NB4 (cell line): Measurements from ENCODE around the gene SHANK2.

ENCODE experiments used
- DNase-seq: peaks from one replicate; pipeline ENCODE4 v3.0.0; 2010; ENCODE audit warnings: low read depth
- H3K4me3 ChIP-seq: one replicate; pipeline ENCODE4 v1.5.1; 2011; ENCODE audit warnings: mild to moderate bottlenecking, low read depth, low read length, moderate library complexity
- MYC ChIP-seq: IDR thresholded peaks from 2 replicates; pipeline ENCODE4 v1.6.1; 2011; ENCODE audit warnings: low read depth, low read length
- POLR2A ChIP-seq: IDR thresholded peaks from 2 replicates; pipeline ENCODE4 v1.6.1; 2011; ENCODE audit warnings: mild to moderate bottlenecking; ENCODE audit not compliant: insufficient read length; ENCODE audit errors: extremely low read depth
- TF ChIP-seq, protein P1 (sequence below): IDR thresholded peaks from one replicate; pipeline ENCODE4 v1.5.1; 2012; ENCODE audit warnings: low read depth, low read length
- TF ChIP-seq, protein P2 (sequence below): IDR thresholded peaks from 2 replicates; pipeline ENCODE4 v1.6.1; 2011; ENCODE audit warnings: low read depth, low read length

SHANK2 gene

DNA sequence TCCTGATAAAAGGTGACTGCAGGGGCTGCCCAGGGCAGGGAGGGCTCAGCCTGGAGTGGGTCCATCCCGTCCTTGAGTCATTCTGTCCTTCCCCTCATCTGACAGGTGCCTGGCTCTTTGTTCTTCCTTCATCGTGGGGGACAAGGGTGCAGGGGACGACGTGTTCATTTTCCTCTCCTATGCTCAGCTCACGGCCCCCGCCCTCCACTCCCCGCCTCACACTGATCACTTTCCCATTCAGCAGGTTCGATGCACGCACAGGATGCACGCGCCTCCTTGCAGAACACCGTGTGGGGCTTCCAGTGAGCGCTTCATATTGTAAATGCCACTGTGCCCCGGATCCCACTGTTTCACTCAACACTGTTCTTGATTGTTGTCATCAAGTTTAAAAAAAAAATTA is 32.7 kb upstream of the SHANK2 start:
- DNase-seq: no peak
- H3K4me3 ChIP-seq: no peak overlapping the region
- TF ChIP-seq, protein P1, sequence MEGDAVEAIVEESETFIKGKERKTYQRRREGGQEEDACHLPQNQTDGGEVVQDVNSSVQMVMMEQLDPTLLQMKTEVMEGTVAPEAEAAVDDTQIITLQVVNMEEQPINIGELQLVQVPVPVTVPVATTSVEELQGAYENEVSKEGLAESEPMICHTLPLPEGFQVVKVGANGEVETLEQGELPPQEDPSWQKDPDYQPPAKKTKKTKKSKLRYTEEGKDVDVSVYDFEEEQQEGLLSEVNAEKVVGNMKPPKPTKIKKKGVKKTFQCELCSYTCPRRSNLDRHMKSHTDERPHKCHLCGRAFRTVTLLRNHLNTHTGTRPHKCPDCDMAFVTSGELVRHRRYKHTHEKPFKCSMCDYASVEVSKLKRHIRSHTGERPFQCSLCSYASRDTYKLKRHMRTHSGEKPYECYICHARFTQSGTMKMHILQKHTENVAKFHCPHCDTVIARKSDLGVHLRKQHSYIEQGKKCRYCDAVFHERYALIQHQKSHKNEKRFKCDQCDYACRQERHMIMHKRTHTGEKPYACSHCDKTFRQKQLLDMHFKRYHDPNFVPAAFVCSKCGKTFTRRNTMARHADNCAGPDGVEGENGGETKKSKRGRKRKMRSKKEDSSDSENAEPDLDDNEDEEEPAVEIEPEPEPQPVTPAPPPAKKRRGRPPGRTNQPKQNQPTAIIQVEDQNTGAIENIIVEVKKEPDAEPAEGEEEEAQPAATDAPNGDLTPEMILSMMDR: no peak
- TF ChIP-seq, protein P2, sequence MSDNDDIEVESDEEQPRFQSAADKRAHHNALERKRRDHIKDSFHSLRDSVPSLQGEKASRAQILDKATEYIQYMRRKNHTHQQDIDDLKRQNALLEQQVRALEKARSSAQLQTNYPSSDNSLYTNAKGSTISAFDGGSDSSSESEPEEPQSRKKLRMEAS: no peak
- no peak for TF ChIP-seq POLR2A

DNA sequence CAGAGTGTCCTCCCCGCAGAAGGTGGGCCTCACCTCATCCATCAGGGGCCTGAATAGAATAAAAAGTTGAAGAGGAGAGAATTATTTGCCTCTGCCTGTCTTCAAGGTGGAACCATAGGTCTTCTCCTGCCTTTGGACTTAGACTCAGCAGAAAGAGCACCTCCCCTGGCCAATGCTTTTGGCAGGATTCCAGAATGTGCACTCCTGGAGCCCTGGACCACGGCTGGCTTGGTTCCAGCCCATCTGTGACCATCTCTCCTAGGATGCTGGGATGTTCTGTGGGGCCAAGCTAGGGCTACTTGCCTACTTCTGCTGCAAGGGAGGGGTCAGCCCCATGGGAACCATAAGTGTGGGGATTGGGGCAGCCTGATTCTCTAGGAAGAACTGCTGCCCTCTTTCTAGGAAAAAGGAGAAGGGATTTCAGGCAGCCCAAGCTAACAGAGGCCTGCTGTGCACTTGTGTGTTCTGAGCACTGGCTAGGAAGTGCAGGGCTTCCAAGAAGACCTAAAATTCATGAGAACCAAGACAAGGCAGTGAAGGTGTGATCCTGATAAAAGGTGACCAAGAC is 32.2 kb upstream of the SHANK2 start:
- no peak for DNase-seq
- H3K4me3 ChIP-seq: no peak overlapping the region

DNA sequence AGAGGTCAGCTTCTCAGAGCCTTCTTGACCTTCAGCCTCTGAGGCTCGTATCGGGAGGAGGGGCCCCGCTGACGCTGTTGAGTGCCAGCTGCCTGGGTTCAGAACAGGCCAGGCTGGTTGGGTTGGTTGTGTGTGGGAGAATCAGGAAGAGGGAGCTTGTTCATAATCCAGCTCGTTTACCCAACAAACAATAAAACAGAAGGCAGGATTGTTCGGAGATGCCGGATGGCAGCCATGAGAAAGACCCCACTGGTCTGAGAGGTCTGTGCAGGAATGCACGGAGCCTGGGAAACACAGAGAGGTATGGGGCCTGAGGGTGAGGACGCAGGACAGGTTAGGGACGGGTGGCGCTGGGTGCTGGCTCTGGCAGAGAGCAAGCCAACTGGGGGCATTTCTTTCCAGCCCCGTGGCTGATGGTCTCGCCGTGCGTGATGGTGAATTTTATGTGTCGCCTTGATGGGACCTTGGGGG is 31.6 kb upstream of the SHANK2 start:
- no peak for TF ChIP-seq MYC
- no peak overlapping the region for H3K4me3 ChIP-seq
- no peak for DNase-seq

More for the DNA sequence above, 32.2 kb upstream of the SHANK2 start:
- TF ChIP-seq, protein P1: no peak
- TF ChIP-seq MYC: no peak
- no peak for TF ChIP-seq POLR2A
- TF ChIP-seq, protein P2: no peak

DNA sequence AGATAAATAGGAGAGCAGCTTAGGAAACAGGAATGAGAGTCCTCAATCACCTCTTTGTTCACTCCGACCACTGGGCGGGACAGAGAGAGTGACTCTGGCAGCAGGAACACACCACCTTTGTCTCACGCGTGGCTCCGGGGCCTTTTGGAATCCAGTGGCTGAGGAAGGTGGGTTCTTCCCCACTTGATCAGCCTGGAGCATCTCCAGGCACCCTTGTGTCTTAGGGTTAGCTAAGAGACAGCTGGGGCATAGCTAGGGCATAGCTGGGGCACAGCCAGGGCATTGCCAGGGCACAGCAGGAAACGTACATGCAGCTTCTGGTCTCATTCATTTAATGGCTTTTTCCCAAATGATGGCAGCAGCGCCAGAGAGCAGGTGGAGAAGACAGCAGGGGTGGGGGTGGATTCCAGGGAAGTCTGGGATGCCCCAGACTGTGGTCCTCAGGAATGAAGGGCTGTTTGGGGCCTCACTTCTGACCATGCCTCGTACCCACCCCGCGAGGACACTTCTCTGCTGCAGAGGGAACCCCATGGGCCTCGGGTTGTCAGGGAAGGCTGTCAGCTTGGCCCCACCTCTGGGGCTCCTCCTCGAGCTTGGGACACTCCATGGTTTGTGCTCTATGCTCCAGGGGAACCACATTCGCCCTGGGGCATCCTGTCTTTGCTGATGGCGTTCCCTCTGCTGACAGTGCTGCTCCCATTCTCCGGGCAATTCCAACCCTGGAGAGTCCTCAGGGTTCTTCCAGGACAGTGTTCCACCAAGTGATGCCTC is 30.4 kb upstream of the SHANK2 start:
- no peak for DNase-seq
- TF ChIP-seq, protein P1: no peak
- TF ChIP-seq, protein P2: no peak
- TF ChIP-seq POLR2A (no peak), MYC (no peak)
- no peak overlapping the region for H3K4me3 ChIP-seq

DNA sequence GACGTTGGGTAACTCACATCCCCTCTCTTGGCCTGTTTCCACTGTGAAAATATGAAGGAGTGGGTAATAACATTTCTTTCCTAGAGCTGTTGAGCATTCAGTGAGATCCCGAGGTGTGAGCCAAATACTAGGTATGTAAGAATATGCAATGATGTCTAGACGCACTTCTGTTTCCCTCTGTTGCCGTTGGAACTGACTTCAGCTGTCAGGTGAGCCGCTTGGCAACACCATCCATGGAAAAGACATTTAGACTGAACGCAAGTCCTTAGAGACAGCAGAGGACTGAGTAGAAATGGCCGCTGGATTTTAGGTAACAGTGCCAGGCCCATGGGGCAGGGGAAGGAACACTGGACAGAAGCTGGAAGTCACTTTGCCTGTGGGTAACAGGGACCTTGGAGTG is 29.5 kb upstream of the SHANK2 start:
- DNase-seq: no peak
- TF ChIP-seq MYC: no peak
- TF ChIP-seq, protein P1: no peak
- TF ChIP-seq, protein P2: no peak
- TF ChIP-seq POLR2A: no peak
- H3K4me3 ChIP-seq: no peak overlapping the region

DNA sequence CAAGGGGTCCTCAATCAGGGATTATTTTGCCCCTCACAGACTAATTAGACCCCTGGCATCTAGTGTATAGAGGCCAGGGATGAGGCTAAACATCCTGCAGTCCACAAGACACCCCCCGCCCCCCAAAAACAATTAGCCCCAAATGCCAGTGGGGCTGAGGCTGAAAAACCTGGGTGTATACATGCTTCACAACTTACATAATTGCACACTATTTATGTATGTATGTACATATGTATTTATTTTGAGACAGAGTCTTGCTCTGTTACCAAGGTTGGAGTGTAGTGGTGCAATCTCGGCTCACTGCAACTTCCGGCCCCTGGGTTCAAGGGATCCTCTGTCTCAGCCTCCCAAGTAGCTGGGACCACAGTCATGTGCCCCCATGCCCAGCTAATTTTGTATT is 28.8 kb upstream of the SHANK2 start:
- TF ChIP-seq POLR2A (no peak), MYC (no peak)
- TF ChIP-seq, protein P2: no peak
- TF ChIP-seq, protein P1: no peak
- no peak overlapping the region for H3K4me3 ChIP-seq
- DNase-seq: no peak
